22Rv1 (cell line): ENCODE measurements around the gene CCT7.
"Not testable (repeated sequence)": the region's sequence is repeated elsewhere in the genome, so short reads cannot be mapped to it uniquely, and the experiment has no call there.

Source experiments
- H3K27ac ChIP-seq: fragments of 450-650 bp; 2 replicates; pipeline ENCODE4 v1.5.1; 2017
- ZFX ChIP-seq: fragments of 450-650 bp; IDR thresholded peaks from 2 replicates; pipeline ENCODE4 v1.6.1; 2017; ENCODE audit warnings: antibody characterized with exemption, borderline replicate concordance
- TF ChIP-seq, protein P1 (sequence below): fragments of 450-650 bp; IDR thresholded peaks from 2 replicates; pipeline ENCODE4 v1.5.1; 2017; ENCODE audit warnings: mild to moderate bottlenecking

Gene CCT7

DNA sequence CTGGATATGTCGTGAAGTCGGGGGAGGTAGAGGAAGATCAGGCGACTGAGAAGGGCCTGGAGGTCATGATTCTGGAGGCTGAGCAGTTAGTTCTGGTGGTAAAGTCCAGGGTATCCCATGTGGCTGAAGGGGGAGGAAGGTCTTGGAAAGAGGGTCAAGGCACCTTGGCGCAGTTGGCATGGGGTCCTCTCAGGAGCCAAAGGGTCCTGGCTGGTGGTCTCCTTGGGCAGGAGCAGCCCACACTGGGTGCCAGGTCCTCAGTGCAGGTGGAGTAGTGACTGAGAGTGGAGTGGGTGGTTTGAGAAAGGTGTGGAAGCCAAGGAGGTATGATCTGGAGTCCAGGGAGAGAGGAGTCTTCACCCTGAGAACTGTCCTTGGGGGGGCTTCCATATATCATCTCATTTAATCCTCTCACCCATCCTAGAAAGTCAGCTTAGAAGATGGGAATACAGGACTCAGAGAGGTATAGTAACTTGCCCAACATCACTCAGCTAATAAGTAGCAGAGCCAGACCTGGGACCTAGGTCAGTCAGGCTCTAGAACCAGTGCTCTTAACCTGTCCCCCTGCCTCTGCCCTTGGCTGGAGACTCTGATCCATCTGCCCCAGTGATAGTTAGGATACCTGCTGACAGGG is 25.7 kb downstream of the CCT7 start:
- no peak for TF ChIP-seq ZFX
- TF ChIP-seq, protein P1, sequence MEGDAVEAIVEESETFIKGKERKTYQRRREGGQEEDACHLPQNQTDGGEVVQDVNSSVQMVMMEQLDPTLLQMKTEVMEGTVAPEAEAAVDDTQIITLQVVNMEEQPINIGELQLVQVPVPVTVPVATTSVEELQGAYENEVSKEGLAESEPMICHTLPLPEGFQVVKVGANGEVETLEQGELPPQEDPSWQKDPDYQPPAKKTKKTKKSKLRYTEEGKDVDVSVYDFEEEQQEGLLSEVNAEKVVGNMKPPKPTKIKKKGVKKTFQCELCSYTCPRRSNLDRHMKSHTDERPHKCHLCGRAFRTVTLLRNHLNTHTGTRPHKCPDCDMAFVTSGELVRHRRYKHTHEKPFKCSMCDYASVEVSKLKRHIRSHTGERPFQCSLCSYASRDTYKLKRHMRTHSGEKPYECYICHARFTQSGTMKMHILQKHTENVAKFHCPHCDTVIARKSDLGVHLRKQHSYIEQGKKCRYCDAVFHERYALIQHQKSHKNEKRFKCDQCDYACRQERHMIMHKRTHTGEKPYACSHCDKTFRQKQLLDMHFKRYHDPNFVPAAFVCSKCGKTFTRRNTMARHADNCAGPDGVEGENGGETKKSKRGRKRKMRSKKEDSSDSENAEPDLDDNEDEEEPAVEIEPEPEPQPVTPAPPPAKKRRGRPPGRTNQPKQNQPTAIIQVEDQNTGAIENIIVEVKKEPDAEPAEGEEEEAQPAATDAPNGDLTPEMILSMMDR, result no peak
- H3K27ac ChIP-seq, result no peak overlapping the region

DNA sequence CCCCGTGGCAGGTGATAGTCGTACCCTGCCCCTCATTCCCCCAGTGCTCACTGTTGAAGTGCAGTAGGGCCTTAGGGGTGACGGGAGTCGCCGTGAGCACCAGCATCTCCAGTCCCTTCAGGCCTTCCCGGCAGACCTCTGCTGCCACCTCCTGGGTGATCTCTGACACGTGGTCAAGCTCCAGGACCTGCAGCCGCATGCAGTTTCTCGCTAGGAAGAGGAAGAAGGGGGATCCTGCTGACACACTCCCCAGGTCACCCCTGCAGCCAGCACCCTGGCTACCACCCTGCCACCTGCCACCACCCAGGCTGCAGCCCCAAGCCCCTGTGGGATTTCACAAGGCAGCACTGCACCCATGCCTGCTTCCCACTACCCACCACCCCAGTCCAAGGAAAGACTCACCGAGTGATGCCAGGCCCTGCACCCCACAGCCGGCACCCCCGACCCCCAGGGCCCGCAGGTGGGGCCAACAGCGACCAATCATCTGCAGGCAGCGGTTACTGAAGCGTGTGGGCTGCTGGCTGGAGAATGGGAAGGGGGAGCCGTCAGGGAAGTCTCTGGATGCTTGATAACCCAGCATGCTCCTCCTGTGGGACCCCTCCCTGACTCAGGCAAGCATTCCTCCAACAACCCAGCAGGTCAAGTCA is 26.4 kb downstream of the CCT7 start:
- no peak for TF ChIP-seq ZFX
- TF ChIP-seq, protein P1, result peak; percentile 54
- no peak overlapping the region for H3K27ac ChIP-seq

DNA sequence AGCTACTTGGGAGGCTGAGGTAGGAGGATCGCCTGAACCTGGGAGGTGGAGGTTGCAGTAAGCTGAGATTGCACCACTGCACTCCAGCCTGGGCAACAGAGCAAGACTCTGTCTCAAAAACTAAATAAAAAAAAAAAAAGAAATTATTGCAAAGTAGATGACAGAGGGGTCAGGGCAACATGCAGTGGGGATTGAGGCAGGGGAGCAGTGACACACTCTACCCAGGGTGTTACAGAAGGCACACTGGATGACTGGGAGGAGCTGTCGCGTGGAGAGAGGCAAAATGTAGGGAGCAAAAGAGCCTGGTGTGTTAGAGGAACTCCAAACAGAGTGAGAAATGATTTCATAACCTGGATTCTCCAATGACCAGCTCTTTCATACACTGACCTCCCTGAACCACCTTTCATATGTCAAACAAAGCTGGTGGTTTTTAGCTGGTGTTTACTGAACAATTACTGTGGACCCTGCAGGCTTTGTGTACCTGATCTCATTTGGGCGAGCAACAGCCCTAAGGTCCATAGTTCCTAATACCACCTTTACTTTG is 28.1 kb downstream of the CCT7 start:
- no peak overlapping the region for H3K27ac ChIP-seq
- TF ChIP-seq ZFX, result no peak
- TF ChIP-seq, protein P1, result no peak

DNA sequence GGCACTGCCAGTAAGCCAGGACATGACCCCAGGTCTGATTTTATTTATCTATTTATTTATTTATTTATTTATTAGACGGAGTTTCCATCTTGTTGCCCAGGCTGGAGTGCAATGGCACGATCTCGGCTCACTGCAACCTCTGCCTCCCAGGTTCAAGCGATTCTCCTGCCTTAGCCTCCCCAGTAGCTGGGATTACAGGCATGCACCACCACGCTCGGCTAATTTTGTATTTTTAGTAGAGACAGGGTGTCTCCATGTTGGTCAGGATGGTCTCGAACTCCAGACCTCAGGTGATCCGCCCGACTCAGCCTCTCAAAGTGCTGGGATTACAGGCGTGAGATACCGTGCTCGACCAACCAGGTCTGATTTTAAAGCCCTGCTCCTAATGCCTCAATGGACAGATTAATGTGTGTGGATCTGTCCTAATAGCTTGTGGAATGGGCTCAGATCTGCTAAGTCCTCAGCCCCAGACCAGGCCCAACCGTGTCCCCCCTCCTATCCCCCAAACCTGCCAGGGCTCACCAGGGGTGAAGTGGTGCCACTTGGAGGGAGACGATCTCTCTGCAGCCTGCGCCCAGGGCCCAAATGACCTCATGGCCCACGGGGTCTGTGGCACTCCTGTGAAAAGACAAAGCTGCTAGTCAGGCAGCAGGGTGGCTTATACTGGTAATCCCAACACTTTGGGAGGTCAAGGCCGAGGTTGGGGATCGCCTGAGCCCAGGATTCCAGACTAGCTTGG is 28.8 kb downstream of the CCT7 start:
- not testable (repeated sequence) for H3K27ac ChIP-seq

DNA sequence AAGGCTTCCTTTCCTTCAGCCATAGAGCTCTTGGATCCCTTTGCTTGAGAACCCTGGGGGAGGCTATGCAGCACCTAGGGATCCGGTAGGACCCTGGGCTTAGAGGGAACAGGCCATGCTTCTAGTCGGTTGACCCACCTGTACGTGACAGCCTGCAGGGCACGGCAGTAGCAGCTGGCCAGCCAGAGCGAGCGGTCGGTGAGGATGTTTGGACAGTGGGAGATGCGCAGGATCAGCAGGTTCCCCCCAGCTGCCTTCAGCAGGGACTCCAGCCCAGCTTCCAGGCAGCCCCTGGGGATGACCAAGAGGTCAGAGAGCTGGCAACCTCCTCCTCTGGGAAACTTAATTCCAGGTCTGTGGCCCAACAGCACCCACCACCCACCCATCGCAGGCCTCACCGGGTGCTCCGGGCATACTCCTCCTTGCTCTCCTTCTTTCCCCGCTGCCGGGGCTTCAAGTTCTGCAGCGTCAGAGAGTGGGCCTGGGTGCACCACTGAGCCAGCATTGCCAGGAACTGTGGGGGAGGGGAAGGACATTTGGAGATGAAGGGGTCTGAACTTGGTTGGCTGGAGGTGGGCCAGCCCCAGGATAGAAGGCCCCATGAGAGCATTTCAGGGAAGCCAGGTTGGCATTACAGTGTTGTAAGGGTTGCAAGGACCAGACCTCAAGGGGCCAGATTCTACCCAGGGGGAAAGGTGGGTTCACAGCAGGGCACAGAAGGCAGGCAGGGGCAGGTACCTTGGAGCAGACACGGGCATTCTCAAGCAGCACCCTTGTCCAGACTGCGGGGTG is 29.6 kb downstream of the CCT7 start:
- TF ChIP-seq ZFX, result no peak
- TF ChIP-seq, protein P1, result no peak
- H3K27ac ChIP-seq, result no peak overlapping the region

DNA sequence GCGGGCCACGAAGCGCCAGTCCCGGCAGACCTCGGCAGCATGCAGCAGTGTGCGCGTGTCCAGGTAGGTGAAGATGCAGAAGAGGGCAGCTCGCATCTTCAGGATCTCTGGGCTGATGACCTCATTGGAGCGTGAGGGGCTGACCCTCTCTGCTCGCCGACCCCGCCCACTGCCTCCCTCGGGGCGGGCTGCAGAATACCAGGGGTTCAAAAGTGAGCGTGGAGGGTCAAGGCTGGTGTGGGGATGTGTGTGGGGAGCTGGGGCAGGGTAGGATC is 30.2 kb downstream of the CCT7 start:
- TF ChIP-seq, protein P1, result no peak
- TF ChIP-seq ZFX, result no peak
- H3K27ac ChIP-seq, result no peak overlapping the region

DNA sequence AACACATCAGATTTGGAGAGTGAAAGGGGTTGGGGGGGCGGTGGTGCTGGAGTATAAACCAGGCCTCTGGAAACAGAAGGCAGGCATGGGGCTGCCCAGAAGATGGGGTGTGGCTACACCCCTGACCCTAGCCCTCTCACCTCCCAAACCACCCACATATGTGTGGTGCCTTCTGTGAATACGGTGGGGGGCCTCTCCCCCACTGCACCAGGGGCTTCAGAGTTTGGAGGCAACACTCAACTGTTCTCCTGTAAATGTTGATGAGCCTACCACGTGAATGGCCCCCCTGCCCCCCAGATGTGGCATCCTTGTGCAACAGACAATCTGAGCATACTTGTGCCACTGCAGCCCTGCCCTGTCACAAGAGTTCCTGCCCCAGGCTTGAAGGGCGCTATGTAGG is 30.7 kb downstream of the CCT7 start:
- TF ChIP-seq ZFX, result no peak
- TF ChIP-seq, protein P1, result no peak
- H3K27ac ChIP-seq, result no peak overlapping the region
